ENCODE measurements around the gene ZSCAN10.

DNA sequence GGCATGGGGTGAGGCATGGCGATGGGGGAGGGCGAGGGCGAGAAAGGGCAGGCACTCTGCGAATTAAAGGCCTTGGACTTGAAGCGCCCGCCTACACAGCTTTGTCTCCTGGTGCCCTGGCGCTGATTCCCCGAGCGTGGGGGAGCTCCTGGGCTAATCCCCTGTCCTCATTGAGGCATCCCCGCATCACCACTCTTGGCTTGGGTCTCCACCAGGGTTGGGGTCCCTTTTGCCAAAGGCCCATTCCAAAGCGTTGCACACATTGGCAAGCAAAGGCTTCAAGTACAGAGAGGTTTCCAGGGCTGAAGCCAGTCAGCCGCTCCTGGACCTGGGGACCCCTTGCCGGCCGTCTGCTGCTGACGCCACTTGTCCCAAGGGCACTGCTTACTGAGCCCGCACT, 21.3 kb upstream of the ZSCAN10 start:
- TF ChIP-seq, protein P1, sequence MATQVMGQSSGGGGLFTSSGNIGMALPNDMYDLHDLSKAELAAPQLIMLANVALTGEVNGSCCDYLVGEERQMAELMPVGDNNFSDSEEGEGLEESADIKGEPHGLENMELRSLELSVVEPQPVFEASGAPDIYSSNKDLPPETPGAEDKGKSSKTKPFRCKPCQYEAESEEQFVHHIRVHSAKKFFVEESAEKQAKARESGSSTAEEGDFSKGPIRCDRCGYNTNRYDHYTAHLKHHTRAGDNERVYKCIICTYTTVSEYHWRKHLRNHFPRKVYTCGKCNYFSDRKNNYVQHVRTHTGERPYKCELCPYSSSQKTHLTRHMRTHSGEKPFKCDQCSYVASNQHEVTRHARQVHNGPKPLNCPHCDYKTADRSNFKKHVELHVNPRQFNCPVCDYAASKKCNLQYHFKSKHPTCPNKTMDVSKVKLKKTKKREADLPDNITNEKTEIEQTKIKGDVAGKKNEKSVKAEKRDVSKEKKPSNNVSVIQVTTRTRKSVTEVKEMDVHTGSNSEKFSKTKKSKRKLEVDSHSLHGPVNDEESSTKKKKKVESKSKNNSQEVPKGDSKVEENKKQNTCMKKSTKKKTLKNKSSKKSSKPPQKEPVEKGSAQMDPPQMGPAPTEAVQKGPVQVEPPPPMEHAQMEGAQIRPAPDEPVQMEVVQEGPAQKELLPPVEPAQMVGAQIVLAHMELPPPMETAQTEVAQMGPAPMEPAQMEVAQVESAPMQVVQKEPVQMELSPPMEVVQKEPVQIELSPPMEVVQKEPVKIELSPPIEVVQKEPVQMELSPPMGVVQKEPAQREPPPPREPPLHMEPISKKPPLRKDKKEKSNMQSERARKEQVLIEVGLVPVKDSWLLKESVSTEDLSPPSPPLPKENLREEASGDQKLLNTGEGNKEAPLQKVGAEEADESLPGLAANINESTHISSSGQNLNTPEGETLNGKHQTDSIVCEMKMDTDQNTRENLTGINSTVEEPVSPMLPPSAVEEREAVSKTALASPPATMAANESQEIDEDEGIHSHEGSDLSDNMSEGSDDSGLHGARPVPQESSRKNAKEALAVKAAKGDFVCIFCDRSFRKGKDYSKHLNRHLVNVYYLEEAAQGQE (IDR thresholded peaks at IDR 0.05; ENCODE audit: insufficient read depth in 1 of 2, low read depth in 2 of 2, low read length in 2 of 2), result no peak
- TF ChIP-seq POLR2AphosphoS5 (IDR thresholded peaks at IDR 0.05; ENCODE audit: low read depth, low read length) (no peak), TAF1 (IDR thresholded peaks at IDR 0.05; ENCODE audit: borderline replicate concordance, insufficient read depth, low read length) (no peak), SIN3A (IDR thresholded peaks at IDR 0.05; ENCODE audit: borderline replicate concordance, insufficient read depth, low read length) (no peak)

Measured in PFSK-1 (cell line).